Bone marrow (tissue), 2 donors: Measurements from ENCODE around the gene PPFIBP1.
A peak's percentile ranks its signal among the peaks of the same experiment; 100 is the strongest.

ENCODE experiments used
- DNase-seq, 2 donors: peaks; one replicate each; lab custom pipeline; 2025; lab: John Stamatoyannopoulos, UW

The PPFIBP1 gene

GRCh38 chr12:27523642-27524493 is at the start of gene PPFIBP1:
Gene PPFIBP1 (plus strand): TSS chr12:27524206. CDS start chr12:27633397, 109,191 bp downstream.
- peak; percentile 95 for DNase-seq

DNA sequence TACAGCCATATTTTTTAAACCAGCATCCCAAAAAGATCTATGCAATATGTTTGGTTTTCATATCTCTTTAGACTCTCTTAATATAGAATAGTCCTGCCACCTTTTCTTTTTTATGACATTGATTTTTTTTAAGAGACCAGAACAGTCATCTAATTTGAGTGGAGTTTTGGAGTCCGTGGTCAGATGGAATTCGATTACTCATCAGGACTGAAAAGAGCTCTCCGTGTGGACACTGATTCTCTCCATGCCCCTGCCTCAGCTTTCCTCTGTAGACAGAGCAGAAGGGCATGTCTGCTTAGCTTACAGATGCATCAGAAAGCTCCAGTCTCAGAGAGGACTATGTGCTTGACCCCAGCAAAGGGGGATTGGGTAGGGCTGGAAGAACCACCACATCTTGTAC is 49.7 kb upstream of the PPFIBP1 start:
- no peak for DNase-seq

DNA sequence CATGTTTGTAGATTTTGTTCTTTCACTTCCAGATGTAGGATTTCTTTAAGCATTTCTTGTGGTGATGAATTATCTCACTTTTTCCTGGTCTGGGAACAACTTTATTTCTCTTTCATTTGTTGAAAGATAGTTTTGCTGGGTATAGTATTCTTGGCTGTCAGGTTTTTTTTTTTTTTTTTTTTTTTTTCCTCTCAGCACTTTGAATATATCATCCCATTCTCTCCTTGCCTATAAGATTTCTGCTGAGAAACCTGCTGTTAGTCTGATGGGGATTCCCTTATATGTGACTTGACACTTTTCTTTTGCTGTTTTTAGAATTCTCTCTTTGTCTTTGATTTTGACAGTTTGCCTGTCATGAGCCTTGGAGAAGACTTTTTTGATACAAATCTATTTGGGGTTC is 47.0 kb upstream of the PPFIBP1 start:
- DNase-seq: no peak

- no peak for DNase-seq
Observed at GRCh38 chr12:27478949-27479348, 45.1 kb upstream of the PPFIBP1 start.

DNA sequence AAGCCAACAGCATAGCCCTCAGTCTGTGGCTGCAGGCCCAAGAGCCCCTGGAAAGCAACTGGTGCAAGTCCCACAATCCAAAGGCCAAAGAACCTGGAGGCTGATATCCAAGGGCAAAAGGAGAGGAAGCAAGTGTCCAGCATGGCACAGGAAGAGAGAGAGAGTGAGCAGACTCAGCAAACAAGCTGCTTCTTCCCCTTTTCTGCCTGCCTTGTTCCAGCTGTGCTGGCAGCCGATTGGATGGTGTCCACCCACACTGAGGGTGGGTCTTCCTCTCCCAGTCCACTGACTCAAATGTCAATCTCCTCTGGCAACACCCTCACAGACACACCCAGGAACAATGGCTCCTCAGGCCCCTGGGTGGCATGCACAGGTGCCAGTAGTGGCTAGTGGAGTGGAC is 44.0 kb upstream of the PPFIBP1 start:
- no peak for DNase-seq

DNA sequence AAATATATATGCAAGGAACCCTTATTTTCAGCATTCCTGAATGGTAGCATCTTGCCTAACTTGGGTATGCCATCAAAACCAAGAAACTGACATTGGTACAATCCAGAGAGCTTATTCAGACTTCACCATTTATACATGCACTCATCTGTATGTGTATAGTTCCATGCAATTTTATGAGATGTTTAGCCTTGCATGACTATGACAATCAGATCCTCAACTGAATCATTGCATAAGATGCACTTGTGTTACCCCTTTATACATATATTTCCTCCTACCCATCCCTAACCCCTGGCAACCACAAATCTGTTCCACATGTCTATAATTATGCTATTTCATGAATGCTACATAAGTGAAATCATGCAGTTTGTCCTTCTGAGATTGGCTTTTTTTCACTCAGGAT is 37.0 kb upstream of the PPFIBP1 start:
- DNase-seq: no peak

GRCh38 chr12:27488479-27488878 is 35.5 kb upstream of the PPFIBP1 start:
- no peak for DNase-seq

DNA sequence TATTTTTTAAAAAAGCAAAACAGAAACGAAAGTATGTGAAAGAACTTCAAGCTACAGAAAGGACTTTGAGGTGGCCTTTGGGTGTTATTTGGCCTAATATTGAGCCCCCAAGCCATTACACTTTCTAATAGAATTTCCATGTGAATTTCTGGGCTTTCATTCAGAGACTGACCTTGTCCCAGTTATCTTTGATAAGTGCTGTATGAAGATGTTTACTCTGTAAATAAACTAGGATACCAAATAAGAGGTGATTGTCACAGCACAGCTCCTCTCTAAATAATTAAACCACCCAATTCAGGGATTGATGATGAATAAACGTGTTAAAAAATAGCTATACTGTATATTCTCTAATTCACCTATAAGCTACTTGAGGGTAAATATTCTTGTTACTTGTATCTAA is 32.8 kb upstream of the PPFIBP1 start:
- DNase-seq: no peak

DNA sequence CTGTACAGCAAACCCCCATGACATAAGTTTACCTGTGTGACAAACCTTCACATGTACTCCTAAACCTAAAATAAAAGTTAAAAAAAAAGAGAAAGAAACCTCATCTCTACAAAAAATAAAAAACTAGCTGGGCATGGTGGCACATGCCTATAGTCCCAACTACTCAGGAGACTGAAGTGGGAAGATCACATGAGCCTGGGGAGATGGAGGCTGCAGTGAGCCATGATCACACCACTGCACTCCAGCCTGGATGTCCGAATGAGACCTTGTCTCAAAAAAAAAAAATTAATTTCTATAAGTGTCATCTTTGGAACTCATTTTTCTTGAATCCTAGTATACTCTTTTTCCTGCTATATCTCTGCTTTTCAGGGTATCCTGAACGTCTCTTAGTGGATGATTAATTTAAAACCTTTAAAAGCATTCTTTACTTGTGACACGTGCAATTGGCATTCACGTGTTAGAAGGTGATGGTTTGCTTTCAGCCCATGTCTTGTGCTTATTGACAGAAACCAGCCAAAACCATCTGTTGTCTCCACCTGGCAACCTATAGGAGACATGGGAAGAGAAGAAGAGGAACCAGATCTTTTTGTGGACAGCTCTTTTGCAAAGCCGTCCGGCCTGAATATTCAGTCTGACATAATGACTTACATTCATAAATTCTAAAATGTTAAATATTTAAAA is 30.6 kb upstream of the PPFIBP1 start:
- DNase-seq: no peak

DNA sequence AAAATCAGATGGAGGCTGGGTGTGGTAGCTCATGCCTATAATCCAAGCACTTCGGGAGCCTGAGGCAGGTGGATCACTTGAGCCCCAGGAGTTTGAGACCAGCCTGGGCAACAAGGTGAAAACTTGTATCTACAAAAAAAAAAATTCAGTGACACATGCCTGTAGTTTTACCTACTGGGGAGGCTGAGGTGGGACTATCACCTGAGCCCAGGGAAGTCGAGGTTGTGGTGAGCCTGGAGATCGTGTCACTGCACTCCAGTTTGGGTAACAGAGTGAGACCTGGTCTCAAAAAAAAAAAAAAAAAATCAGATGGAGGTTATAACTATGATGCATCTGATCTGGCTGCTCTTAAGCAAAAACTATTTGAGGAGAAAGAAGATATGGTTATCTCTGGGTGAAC is 26.6 kb upstream of the PPFIBP1 start:
- no peak for DNase-seq

GRCh38 chr12:27498149-27498548 is 25.9 kb upstream of the PPFIBP1 start:
- no peak for DNase-seq

DNA sequence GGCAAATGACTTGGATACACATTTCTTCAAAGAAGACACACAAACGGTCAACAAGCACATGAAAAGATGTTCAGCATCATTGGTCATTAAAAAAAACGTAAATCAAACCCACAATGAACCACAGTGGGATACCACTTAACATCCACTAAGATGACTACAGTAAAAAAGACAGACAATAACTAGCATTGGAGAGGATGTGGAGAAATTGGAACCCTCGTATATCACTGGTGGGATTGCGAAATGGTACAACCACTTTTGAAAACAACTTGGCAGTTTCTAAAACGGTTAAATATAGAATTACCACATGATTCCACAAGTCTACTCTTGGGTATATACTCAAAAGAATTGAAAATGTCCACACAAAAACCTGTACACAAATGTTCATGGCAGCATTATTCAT is 25.2 kb upstream of the PPFIBP1 start:
- DNase-seq: no peak

DNA sequence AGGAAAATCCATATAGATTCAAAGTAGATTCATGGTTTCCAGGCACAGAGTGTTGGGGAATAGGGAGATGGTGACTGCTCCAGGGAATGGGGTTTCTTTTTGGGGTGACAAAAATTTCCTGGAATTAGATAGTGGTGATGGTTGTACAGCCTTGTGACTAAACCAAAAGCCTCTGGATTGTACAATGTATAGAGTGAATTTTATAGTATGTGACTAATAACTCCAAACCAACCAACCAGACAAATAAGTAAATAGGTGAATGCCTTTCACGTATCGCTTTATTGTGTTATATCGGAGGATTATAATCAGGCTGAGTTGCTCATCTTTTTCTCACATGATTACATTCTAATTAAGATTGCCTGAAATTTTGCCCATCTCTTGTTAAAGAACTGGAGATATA is 24.6 kb upstream of the PPFIBP1 start:
- no peak for DNase-seq

- DNase-seq: no peak
Observed at GRCh38 chr12:27500546-27500945, 23.5 kb upstream of the PPFIBP1 start.

DNA sequence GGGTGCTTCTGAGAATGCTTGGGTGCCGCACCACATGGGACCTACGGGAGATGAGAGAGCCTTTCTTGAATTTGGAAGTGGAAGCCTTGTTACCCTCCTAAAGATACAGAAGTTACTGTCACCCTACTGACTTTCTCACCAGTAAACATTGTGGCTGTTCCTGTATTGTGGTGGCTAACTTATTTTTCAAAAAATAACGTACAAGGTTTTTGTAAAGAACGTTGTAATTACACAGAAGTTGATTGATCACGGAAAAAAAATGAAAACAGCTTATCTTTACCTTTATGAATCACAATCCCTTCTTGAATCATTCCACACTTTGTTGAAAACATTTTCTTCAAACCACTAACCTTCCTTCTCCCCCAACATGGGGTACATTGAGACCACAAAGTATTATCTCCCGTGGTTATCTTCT is 22.0 kb upstream of the PPFIBP1 start:
- DNase-seq: no peak

- DNase-seq: no peak
Observed at GRCh38 chr12:27504507-27504906, 19.5 kb upstream of the PPFIBP1 start.

GRCh38 chr12:27505109-27505508 is 18.9 kb upstream of the PPFIBP1 start:
- no peak for DNase-seq

GRCh38 chr12:27505761-27506160 is 18.2 kb upstream of the PPFIBP1 start:
- no peak for DNase-seq

- no peak for DNase-seq
Observed at GRCh38 chr12:27506645-27507189, 17.3 kb upstream of the PPFIBP1 start.

GRCh38 chr12:27508736-27509431 is 15.1 kb upstream of the PPFIBP1 start:
- DNase-seq: no peak

DNA sequence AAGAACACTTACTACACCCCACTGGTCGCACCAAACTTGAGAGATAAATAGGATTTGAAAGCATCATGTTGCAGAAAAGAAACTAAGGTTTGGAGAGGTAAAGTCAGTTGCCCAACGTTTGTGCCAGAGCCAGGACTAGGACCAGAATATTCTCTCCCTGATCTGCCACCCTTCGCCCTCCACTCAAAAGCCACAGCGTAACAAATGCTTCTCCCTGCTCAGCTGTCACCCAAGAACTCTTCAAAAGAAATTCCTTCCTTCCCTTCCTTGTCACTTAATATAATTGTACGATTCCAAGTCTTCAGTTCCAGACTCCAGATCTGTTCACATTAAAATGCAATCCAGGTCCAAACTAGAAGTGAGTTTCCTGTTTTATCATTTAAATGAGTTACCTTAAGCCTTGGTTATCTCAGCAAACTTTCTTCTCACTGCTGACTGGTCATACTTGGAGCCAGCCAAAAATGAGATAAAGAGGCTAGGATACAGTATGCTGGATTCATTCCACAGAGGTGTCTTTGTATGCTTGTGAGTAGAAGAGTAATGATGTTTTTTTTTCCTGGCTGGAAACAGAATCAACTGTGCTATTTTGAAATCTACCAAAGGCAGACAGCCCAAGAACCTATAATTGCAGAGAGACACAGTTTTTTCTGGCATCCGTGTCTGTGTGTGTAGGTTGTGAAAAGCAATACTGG is 12.8 kb upstream of the PPFIBP1 start:
- DNase-seq: no peak

DNA sequence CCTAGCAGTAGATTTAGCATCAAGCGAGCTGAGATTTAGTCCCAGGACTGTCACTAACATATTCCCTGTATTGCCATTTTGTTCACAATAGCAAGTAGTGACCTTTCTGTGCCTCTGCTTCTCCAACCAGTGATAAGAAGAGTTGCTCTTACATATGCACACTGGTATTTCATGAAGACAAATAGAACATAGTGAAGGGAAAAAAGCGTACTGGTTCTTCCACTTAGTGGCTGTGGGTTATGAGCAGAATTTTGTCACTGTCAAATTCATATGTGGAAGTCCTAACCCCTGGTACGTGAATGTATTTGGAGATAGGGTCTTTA is 12.3 kb upstream of the PPFIBP1 start:
- DNase-seq: no peak
